ENCODE data around the gene PITPNM3. TPM values are rescaled to one million over a fixed set of nuclear protein-coding genes. Genes with fewer than 3 reads are reported as not detected.
A peak's percentile ranks its signal among the peaks of the same experiment; 100 is the strongest.

The PITPNM3 gene
- total RNA-seq, 3 donors from 2014 or later, result 12.2 to 15.9 (median 15.6) TPM

GRCh38 chr17:6437466-6437865 is 118.9 kb downstream of the PITPNM3 start:
- no peak for TF ChIP-seq CTCF (IDR thresholded peaks at IDR 0.05)
- intact Hi-C loops (cut with DNase I, micrococcal nuclease), result no loop called here
- Histone ChIP-seq H3K4me1 (ENCODE audit: low read depth) (no peaks in the 10 kb centered on the region), H3K9me3 (no peaks in the 10 kb centered on the region), H3K4me3 (no peak overlapping the region), H3K36me3 (ENCODE audit: low read depth) (no peaks in the 10 kb centered on the region)
- DNase-seq (no peak), ATAC-seq (no peak)

DNA sequence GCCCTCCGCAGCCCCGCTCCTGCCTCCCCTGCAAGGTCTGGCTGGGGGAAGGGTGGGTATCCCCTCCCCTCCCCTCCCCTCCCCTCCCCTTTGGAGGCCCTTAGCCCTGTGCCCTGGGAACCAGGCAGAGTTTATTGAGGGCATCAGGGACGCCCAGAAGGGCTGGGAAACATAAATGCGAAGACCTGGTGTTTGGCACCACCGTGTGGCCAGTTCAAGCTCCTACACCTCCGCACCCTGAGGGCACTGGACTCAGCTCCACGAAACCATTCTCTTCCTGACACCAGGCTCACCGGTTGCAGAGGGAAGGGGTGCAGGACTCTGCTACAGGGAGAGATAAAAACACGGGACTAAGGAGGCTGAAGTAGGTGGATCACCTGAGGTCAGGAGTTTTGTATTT is 120.4 kb downstream of the PITPNM3 start:
- H3K9me3 ChIP-seq, result peaks cover 2% of the 10 kb centered on the region
- no peaks in the 10 kb centered on the region for H3K4me1 ChIP-seq (ENCODE audit: low read depth)
- no peaks in the 10 kb centered on the region for H3K36me3 ChIP-seq (ENCODE audit: low read depth)
- peak; percentile 96 for ATAC-seq
- peak in 2 of 3 donors; percentile 67 to 69 for DNase-seq
- H3K4me3 ChIP-seq, result no peak overlapping the region
- peak; percentile 71 for TF ChIP-seq CTCF (IDR thresholded peaks at IDR 0.05)
- intact Hi-C loops (cut with DNase I, micrococcal nuclease), result no loop called here

GRCh38 chr17:6435051-6435450 is 121.3 kb downstream of the PITPNM3 start, which contains the start of gene AIPL1:
TSS of gene AIPL1 (minus strand) at chr17:6435121. CDS start at chr17:6435104, 17 bp downstream.
- Histone ChIP-seq H3K4me1 (ENCODE audit: low read depth) (no peaks in the 10 kb centered on the region), H3K36me3 (ENCODE audit: low read depth) (no peaks in the 10 kb centered on the region), H3K4me3 (no peak within 1 kb of the TSS), H3K9me3 (peaks cover 6% of the 10 kb centered on the region)
- DNase-seq (no peak), ATAC-seq (no peak)
- TF ChIP-seq CTCF (IDR thresholded peaks at IDR 0.05), result no peak
- intact Hi-C loops (cut with DNase I, micrococcal nuclease), result no loop called here

- intact Hi-C loops (cut with DNase I, micrococcal nuclease), result no loop called here
- no peak for DNase-seq
- TF ChIP-seq CTCF (IDR thresholded peaks at IDR 0.05), result no peak
- no peaks in the 10 kb centered on the region for H3K4me1 ChIP-seq (ENCODE audit: low read depth)
- peaks cover 6% of the 10 kb centered on the region for H3K9me3 ChIP-seq
- no peak for ATAC-seq
- H3K36me3 ChIP-seq (ENCODE audit: low read depth), result no peaks in the 10 kb centered on the region
- H3K4me3 ChIP-seq, result no peak overlapping the region
Measured at GRCh38 chr17:6430769-6431168, 125.6 kb downstream of the PITPNM3 start.

- TF ChIP-seq CTCF (IDR thresholded peaks at IDR 0.05), result no peak
- Histone ChIP-seq H3K4me3 (no peak overlapping the region), H3K9me3 (peaks cover 6% of the 10 kb centered on the region), H3K4me1 (ENCODE audit: low read depth) (no peaks in the 10 kb centered on the region), H3K36me3 (ENCODE audit: low read depth) (no peaks in the 10 kb centered on the region)
- intact Hi-C loops (cut with DNase I, micrococcal nuclease), result no loop called here
- DNase-seq (no peak), ATAC-seq (no peak)
Measured at GRCh38 chr17:6429266-6429665, 127.1 kb downstream of the PITPNM3 start.
